Measurements from ENCODE around the gene EXOC6.

GRCh38 chr10:92995509-92995908 is 147.2 kb downstream of the EXOC6 start:
- TF ChIP-seq CTCF (IDR thresholded peaks at IDR 0.05): no peak
- no peak for TF ChIP-seq POLR2A (IDR thresholded peaks at IDR 0.05)

Data from heart left ventricle (tissue), 13 donors.